Kidney tubule cell (primary cell): ENCODE results near the gene NAV3.

Experiments used
- DNase-seq: peaks from one replicate; pipeline ENCODE4 v3.0.0-alpha.2; 2018; ENCODE audit warnings: low spot score

Gene NAV3

DNA sequence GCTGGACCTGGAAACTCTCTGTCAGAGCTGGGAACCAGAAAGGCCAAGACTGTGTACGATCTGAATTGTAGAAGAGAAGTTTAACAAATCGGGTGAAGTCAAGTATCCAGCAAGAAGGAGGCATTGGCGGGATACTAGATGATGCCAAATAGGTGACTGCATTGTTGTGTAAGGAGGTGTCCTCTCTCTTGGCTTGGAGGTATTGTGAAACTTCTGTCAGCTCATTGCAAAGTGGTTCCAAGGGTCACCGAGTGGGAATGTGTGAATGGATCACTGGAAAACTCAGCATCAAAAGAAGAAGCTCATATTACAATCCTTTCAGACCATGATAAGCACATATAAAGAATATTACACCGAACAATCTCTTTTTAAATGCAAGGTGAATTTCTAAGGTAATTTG lies 11.7 kb downstream of the NAV3 start:
- DNase-seq, result peak; percentile 4

DNA sequence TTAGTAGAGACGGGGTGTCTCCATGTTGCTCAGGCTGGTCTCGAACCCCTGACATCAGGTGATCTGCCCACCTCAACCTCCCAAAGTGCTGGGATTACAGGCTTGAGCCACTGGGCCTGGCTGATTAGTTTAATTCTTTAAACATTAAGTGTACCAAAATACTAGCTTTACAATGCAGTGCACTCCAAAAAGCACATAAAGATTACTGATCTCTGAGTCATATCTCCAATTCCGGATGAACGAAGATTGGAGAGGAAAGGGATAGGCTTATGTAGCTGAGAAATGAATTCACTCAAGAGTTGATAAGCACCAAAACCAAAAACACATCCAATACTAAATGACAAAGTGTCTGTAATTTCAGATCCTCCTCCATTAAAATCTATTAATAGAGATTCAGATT lies 15.1 kb downstream of the NAV3 start:
- peak; percentile 33 for DNase-seq

GRCh38 chr12:77847060-77847541 lies 16.4 kb downstream of the NAV3 start:
- DNase-seq, result peak; percentile 36

DNA sequence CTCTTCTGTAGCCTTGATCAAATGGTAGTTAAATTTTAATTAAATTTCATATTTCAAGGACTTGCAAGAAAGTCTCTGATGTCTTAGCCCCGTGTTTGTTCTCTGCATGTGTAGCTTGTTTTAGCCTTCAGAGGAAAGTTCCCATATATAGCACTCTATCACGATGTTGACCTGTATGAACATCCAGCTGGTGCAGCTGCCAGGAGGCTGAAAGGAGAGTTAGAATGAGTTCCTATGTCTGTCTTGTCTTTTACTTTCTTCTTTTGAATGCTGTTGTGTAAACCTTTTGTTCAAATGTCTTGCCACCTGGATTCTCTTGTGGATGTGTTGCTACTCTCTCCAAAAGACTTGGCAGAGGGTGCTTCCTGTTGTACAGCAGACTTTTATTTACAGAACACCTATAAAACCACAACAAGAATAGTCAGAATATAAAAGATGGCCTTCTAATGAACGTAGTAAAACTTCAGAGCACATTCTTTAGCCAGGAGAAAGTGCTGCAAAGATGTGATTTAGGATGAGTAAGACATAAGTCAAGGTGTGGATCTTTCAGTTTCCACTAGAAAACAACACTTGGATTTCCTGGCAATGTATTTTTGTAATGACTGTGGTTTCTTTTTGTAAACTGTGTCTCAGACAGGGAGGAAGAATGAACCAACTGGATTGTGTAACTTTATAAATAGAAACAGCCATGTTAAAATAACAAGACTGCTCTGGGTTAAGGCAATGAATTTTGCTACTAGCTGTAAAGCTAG lies 17.2 kb downstream of the NAV3 start:
- DNase-seq, result peak; percentile 77

DNA sequence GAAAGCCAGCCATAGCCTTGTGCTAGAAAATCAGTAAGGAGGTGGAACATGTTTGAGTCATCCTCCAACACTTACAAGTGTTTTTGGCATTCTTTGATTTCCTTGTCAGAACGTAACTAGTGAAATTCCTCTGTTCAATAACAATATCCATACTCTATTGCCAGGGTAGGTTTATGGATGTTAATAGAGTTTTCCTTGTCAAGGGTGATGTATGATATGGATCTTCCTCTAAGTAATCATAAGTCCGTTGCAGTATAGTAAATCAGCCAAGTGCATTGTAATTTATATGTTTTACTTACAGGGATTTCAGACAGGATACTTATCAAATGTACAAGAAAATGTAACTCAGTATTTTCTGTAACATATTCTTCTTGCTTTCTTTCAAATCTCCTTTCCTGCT lies 19.4 kb downstream of the NAV3 start:
- no peak for DNase-seq

- DNase-seq, result no peak
Measured at GRCh38 chr12:77850698-77851097, 20.0 kb downstream of the NAV3 start.

- no peak for DNase-seq
Measured at GRCh38 chr12:77855548-77855947, 24.9 kb downstream of the NAV3 start.

GRCh38 chr12:77861317-77861716 lies 30.6 kb downstream of the NAV3 start:
- DNase-seq, result no peak

GRCh38 chr12:77865178-77865577 lies 34.5 kb downstream of the NAV3 start:
- no peak for DNase-seq

- DNase-seq, result no peak
Measured at GRCh38 chr12:77878901-77879300, 48.2 kb downstream of the NAV3 start.

GRCh38 chr12:77882709-77883108 lies 52.0 kb downstream of the NAV3 start:
- no peak for DNase-seq

DNA sequence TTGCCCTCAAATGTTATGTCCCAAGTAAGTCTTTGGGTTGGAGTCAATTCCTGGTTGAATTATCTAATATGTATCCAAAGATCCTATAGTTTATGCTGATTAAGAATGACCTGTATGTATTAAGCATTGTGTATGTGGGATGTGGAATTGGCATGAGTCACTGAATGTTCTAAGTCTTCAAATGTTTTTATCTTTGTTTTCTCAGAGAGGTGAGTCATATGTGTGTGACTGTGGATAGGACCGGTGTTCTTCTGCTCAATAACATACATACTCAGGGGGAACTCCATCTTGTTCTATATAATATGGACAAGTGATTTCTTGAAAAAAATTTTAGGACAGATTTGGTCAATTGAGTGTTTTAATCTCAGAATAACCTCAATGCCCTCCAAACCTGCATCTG lies 57.9 kb downstream of the NAV3 start:
- peak; percentile 67 for DNase-seq

DNA sequence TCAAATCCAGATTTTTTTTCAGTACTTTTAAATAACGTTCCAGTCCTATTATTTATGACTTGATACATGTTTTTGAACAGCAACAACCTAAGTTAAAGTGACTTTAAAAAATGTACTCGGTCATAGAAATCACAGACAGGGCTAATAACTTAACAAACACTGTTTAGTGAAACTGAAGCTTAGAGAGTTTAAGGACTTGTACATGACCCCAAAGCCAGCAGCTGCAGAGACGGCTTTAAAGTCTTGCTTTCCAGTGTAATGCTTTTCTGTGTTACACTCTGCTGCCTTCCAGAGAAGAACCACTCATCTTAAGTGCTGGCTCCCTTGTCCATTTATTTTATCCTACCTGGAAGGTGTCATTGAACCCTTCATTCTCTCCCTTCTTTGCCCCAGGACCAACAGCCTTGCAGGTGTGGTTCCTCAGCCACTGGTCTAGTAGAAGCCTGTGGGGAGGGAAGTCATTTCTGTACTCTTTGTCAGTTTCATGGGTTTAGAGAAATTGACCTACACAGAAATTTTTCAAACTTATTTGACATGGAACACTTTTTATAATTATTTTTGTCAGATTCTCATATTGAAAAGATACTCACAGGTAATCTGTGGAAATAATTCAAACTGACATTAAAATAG lies 60.9 kb downstream of the NAV3 start:
- no peak for DNase-seq

- DNase-seq, result peak; percentile 71
Measured at GRCh38 chr12:77893918-77894317, 63.2 kb downstream of the NAV3 start.

DNA sequence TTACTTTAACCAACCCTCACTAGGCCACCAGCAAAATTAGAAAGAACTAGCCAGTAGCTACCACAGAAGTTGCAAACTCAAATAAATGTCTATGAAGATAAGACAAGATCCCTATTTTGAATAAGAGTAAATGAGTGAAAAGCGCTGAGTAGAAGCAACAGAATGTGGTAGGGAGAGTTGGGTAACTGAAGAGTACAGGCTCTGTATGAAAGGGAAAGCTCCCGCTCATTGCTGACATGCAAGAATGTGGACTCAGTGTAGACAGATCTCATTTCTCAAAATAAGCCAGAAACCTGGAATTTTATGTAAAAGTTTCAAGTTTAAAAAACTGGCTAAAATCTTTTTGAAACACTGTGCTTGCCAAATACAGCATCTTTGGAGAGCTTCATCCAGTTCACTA lies 63.9 kb downstream of the NAV3 start:
- no peak for DNase-seq

- DNase-seq, result no peak
Measured at GRCh38 chr12:77895699-77896098, 65.0 kb downstream of the NAV3 start.

GRCh38 chr12:77907936-77908335 lies 77.2 kb downstream of the NAV3 start:
- no peak for DNase-seq

GRCh38 chr12:77914081-77914488 lies 83.4 kb downstream of the NAV3 start:
- no peak for DNase-seq

DNA sequence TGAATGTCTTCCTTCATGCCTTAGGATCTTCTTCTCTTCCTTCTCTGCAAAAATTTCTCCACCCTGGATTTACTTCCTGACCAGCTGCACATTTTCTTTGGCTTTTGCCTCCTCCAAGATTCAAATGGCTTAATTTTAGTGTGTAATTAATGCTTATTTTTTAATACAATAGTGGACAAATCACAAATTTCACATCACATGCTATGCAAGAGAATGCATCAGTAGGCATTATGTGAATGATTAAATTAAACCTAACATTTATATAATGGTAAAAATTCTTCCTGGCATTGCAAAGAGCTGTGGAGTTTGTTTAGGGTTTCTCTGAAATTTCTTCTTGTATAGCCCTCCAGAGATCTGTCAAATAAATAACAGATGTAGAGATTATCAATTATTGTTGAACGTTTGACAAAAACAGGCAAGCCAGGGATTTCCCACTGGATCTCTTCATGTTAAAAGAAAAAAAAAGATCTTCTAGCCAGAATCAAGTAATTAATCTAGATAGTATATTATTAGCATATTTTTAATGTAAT lies 84.4 kb downstream of the NAV3 start:
- no peak for DNase-seq

DNA sequence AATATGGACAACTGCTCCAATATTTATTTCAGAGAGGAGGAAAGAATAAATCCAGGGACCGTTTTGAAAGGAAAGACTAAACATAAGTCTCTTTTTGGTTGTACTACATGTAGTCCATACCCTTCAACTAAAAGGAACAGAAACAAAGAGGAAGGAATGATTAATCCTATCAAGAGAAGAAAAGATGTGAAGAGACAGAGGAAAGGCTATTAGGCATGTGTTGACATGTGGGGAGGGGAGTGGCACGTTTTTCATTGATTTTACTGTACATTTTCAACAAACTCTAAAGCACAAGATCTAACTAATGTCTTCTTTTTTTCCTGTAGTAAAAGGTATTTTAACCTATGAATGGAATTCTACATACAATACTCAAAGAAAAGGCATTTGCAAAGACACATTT lies 85.6 kb downstream of the NAV3 start:
- DNase-seq, result no peak

DNA sequence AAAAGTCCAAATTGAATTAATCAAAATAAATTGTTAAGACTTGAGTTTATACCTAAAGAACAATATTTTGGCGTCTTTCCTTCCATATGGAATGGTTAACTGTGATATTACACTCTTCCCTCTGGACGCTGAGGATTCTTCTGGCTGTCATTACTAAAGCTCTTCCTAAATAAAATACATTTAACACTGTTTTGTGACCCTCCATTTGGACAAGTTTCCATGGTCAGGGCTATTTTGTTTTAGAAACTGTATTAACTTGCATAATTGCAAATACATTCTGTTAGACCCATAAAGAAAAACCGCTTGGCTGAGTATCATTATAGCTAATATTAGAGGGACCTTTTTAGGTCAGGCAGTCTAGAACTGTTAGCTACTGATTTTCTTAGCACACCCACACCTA lies 87.4 kb downstream of the NAV3 start:
- no peak for DNase-seq

- no peak for DNase-seq
Measured at GRCh38 chr12:77919450-77919849, 88.8 kb downstream of the NAV3 start.

GRCh38 chr12:77923882-77924281 lies 93.2 kb downstream of the NAV3 start:
- no peak for DNase-seq

- DNase-seq, result no peak
Measured at GRCh38 chr12:77924703-77925102, 94.0 kb downstream of the NAV3 start.
